H1 (cell line): ENCODE data around the gene FAM120A. TPM values are rescaled to one million over a fixed set of nuclear protein-coding genes. Genes with fewer than 3 reads are reported as not detected.

Source experiments
- CTCF ChIA-PET: fragments of 300-600 bp; sonication (Branson Sonifier 250); formaldehyde crosslinking; loops from one replicate; lab custom pipeline; 2021; ENCODE audit not compliant: partially characterized antibody; lab: Charles Lee
- POLR2A ChIA-PET: fragments of 300-600 bp; sonication (Branson Sonifier 250); formaldehyde crosslinking; loops from one replicate; lab custom pipeline; 2021; ENCODE audit warnings: inconsistent platforms; ENCODE audit not compliant: partially characterized antibody; lab: Charles Lee
- DNase-seq, 2 experiments: peaks; one replicate each; pipeline versions ENCODE4 v3.0.0 to v3.0.0-alpha.2; 2010 to 2022; ENCODE audit warnings: low spot score in 2 of 2, low read depth in 1 of 2, mixed read lengths in 1 of 2
- FAIRE-seq: peaks from 2 replicates; lab custom pipeline; 2011; peaks lifted over from hg19 to GRCh38; lab: Jason Lieb, UNC
- H2AFZ ChIP-seq: 2 replicates; pipeline ENCODE4 v1.8.1; 2012; ENCODE audit warnings: low read length, inconsistent platforms
- H2AK5ac ChIP-seq: 2 replicates; pipeline ENCODE4 v1.6.1; 2013; ENCODE audit warnings: low read depth, low read length
- H2BK120ac ChIP-seq: replicated peaks from 2 replicates; pipeline ENCODE3; 2013; ENCODE audit warnings: low read depth, low read length, inconsistent platforms
- H2BK12ac ChIP-seq: 2 replicates; pipeline ENCODE4 v1.6.1; 2013; ENCODE audit warnings: low read depth, low read length
- H2BK15ac ChIP-seq: 2 replicates; pipeline ENCODE4 v1.6.1; 2013; ENCODE audit warnings: low read length
- H2BK20ac ChIP-seq: 2 replicates; pipeline ENCODE4 v1.6.1; 2013; ENCODE audit warnings: low read length
- H2BK5ac ChIP-seq: 2 replicates; pipeline ENCODE4 v1.6.1; 2013; ENCODE audit warnings: low read depth, low read length
- H3K14ac ChIP-seq: 2 replicates; pipeline ENCODE4 v1.6.1; 2013; ENCODE audit warnings: inconsistent platforms; ENCODE audit not compliant: insufficient read length
- H3K18ac ChIP-seq: 2 replicates; pipeline ENCODE4 v1.6.1; 2013; ENCODE audit warnings: low read length; ENCODE audit errors: extremely low read depth
- H3K23ac ChIP-seq: 2 replicates; pipeline ENCODE4 v1.6.1; 2013; ENCODE audit warnings: inconsistent platforms; ENCODE audit not compliant: insufficient read length
- H3K23me2 ChIP-seq: 2 replicates; pipeline ENCODE4 v1.6.1; 2013; ENCODE audit warnings: low read depth, low read length
- H3K27ac ChIP-seq: 2 replicates; pipeline ENCODE4 v1.6.1; 2011; ENCODE audit warnings: low read depth, low read length, inconsistent platforms
- H3K27me3 ChIP-seq, 4 experiments: replicated peaks in 1 of 4; 1 replicate in 1 of 4; 2 replicates in 3 of 4; pipeline versions ENCODE4 v1.6.1 to v1.8.1; 2011 to 2013; ENCODE audit warnings: low read length in 3 of 4, mild to moderate bottlenecking in 3 of 4, inconsistent platforms in 2 of 4, mixed read lengths in 2 of 4, moderate library complexity in 1 of 4; ENCODE audit not compliant: control insufficient read depth in 3 of 4, insufficient read depth in 3 of 4; ENCODE audit errors: extremely low read depth in 1 of 4
- H3K36me3 ChIP-seq, 4 experiments: 2 replicates each; pipeline versions ENCODE4 v1.6.1 to v1.8.1; 2011 to 2013; ENCODE audit warnings: mild to moderate bottlenecking in 4 of 4, low read length in 3 of 4, moderate library complexity in 2 of 4, control low read depth in 1 of 4, inconsistent platforms in 1 of 4; ENCODE audit not compliant: insufficient read depth in 4 of 4, control insufficient read depth in 2 of 4
- H3K4ac ChIP-seq: replicated peaks from 2 replicates; pipeline ENCODE3; 2013; ENCODE audit warnings: low read length, low read depth, mixed read lengths, inconsistent platforms; ENCODE audit not compliant: insufficient read length
- H3K4me1 ChIP-seq, 4 experiments: replicated peaks in 1 of 4; 1 replicate in 1 of 4; 2 replicates in 3 of 4; pipeline versions ENCODE4 v1.6.1 to v1.8.1; 2011 to 2013; ENCODE audit warnings: low read length in 3 of 4, inconsistent platforms in 2 of 4, mixed read lengths in 1 of 4; ENCODE audit not compliant: insufficient read depth in 4 of 4, control insufficient read depth in 3 of 4
- H3K4me2 ChIP-seq, 2 experiments: 2 replicates each; pipeline versions ENCODE4 v1.6.1 to v1.8.1; 2011 to 2013; ENCODE audit warnings: low read depth in 2 of 2, low read length in 2 of 2, control low read depth in 1 of 2, inconsistent platforms in 1 of 2, mild to moderate bottlenecking in 1 of 2; ENCODE audit not compliant: insufficient read depth in 1 of 2
- H3K4me3 ChIP-seq, 4 experiments: fragments of 200-600, 300-600 bp in 1 of 4; sonication (generic), shearing (Covaris generic), sonication (Bioruptor Twin) in 1 of 4; 2 replicates each; pipeline versions ENCODE4 v1.5.1 to v1.8.1; 2011 to 2016; ENCODE audit warnings: low read length in 4 of 4, low read depth in 3 of 4, control low read depth in 2 of 4, inconsistent platforms in 2 of 4, mild to moderate bottlenecking in 2 of 4, mixed read lengths in 1 of 4, moderate library complexity in 1 of 4; ENCODE audit not compliant: insufficient read depth in 2 of 4; ENCODE audit errors: extremely low read depth in 1 of 4
- H3K56ac ChIP-seq: replicated peaks from 2 replicates; pipeline ENCODE3; 2013; ENCODE audit warnings: low read depth, mild to moderate bottlenecking, mixed read lengths, low read length, inconsistent platforms; ENCODE audit not compliant: insufficient read length
- H3K79me1 ChIP-seq: 2 replicates; pipeline ENCODE4 v1.6.1; 2013; ENCODE audit warnings: low read depth, low read length, control low read depth
- H3K79me2 ChIP-seq, 2 experiments: 2 replicates each; pipeline versions ENCODE4 v1.6.1 to v1.8.1; 2012 to 2013; ENCODE audit warnings: low read length in 2 of 2, mild to moderate bottlenecking in 2 of 2, inconsistent platforms in 1 of 2; ENCODE audit not compliant: insufficient read depth in 2 of 2, control insufficient read depth in 1 of 2
- H3K9ac ChIP-seq, 4 experiments: replicated peaks in 1 of 4; 1 replicate in 1 of 4; 2 replicates in 3 of 4; pipeline versions ENCODE4 v1.6.1 to v1.8.1; 2011 to 2013; ENCODE audit warnings: low read depth in 3 of 4, low read length in 3 of 4, control low read depth in 2 of 4, mild to moderate bottlenecking in 2 of 4, moderate library complexity in 2 of 4, inconsistent platforms in 1 of 4; ENCODE audit errors: extremely low read depth in 1 of 4
- H3K9me3 ChIP-seq, 2 experiments: 2 replicates each; pipeline versions ENCODE4 v1.6.1 to v1.8.1; 2012 to 2013; ENCODE audit warnings: mild to moderate bottlenecking in 2 of 2, moderate library complexity in 2 of 2, control low read depth in 1 of 2, inconsistent platforms in 1 of 2, low read depth in 1 of 2, low read length in 1 of 2, mixed read lengths in 1 of 2; ENCODE audit not compliant: insufficient read depth in 2 of 2
- H4K20me1 ChIP-seq, 2 experiments: replicated peaks in 1 of 2; 2 replicates each; pipeline versions ENCODE3 to v1.8.1; 2011 to 2013; ENCODE audit warnings: inconsistent platforms in 2 of 2, low read length in 2 of 2, mild to moderate bottlenecking in 1 of 2; ENCODE audit not compliant: insufficient read depth in 2 of 2, control insufficient read depth in 1 of 2
- H4K5ac ChIP-seq: 2 replicates; pipeline ENCODE4 v1.6.1; 2013; ENCODE audit warnings: low read length, low read depth, mixed read lengths, inconsistent platforms; ENCODE audit not compliant: insufficient read length
- H4K8ac ChIP-seq: 2 replicates; pipeline ENCODE4 v1.8.0; 2013; ENCODE audit warnings: mild to moderate bottlenecking, moderate library complexity, low read length, inconsistent platforms; ENCODE audit not compliant: insufficient read depth; ENCODE audit errors: extremely low read depth
- H4K91ac ChIP-seq: replicated peaks from 2 replicates; pipeline ENCODE3; 2013; ENCODE audit warnings: low read length, mixed read lengths, inconsistent platforms; ENCODE audit not compliant: insufficient read length
- CHD2 ChIP-seq: IDR thresholded peaks from 2 replicates; pipeline ENCODE4 v1.6.1; 2012; ENCODE audit warnings: low read length, improper control_type of control experiment
- CTCF ChIP-seq, 3 experiments: IDR thresholded peaks; 1 replicate in 2 of 3; 2 replicates in 1 of 3; pipeline versions ENCODE4 v1.5.1 to v1.6.1; 2011; ENCODE audit warnings: low read length in 3 of 3, mild to moderate bottlenecking in 3 of 3, inconsistent platforms in 2 of 3, low read depth in 1 of 3, moderate library complexity in 1 of 3; ENCODE audit not compliant: insufficient read depth in 1 of 3; ENCODE audit errors: control extremely low read depth in 1 of 3
- WGBS, 2 experiments: shearing (Covaris generic) in 1 of 2; methylation state at CpG; one replicate each; pipeline versions ENCODE4 v1.1.6 to v1.1.7; 2013 to 2015; ENCODE audit warnings: low lambda C conversion rate in 2 of 2, mixed read lengths in 2 of 2, inconsistent platforms in 1 of 2, low coverage in 1 of 2, missing lambda C conversion rate in 1 of 2; ENCODE audit not compliant: insufficient replicate concordance in 2 of 2, insufficient coverage in 1 of 2, insufficient read length in 1 of 2; ENCODE audit errors: extremely low coverage in 1 of 2, missing lambda C conversion rate in 1 of 2; 5-methylcytosine and 5-hydroxymethylcytosine counted together
- polyA plus RNA-seq, 7 experiments: library from polyadenylated mRNA; depleted of rRNA in 3 of 7; stranded (reverse) in 5 of 7; unstranded in 2 of 7; fragments of >200 nt in 5 of 7; fragments of 200-250 nt in 2 of 7; gene quantifications; 1 replicate in 5 of 7; 2 replicates in 1 of 7; 4 replicates in 1 of 7; pipeline versions ENCODE4 v1.2.1 to v1.2.3, GENCODE V29; 2011 to 2013; ENCODE audit warnings: missing spikeins in 2 of 7, mixed read lengths in 2 of 7
- total RNA-seq: library from RNA; stranded (reverse); fragmentation: NEBNext Ultra II Directional; extraction: Animal tissue kit (Norgen Biotek cat#: 25700); gene quantifications from 2 replicates; pipeline ENCODE4 v1.2.1, GENCODE V29; 2021

Gene FAM120A
- total and polyA plus RNA-seq, 2 of the 8 experiments (the other 6 are each of a cell fraction or from before 2014, with no cell fraction given) = 24.9 to 54.7 TPM

- Histone ChIP-seq H3K79me1 (peaks cover 3% of the 10 kb centered on the region; the same call in 1 of the 2 replicates), H3K4me1 (no peaks in the 10 kb centered on the region; a peak in 1 of 7 replicates)
- peak in 2 of 3 experiments; percentile 31 to 35; a peak in 3 of 4 replicates for TF ChIP-seq CTCF (IDR thresholded peaks at IDR 0.05; ENCODE audit: control extremely low read depth in 1 of 3, insufficient read depth in 1 of 3, low read depth in 1 of 3, low read length in 3 of 3)
- TF ChIP-seq CHD2 = no peak
Measured at GRCh38 chr9:93536874-93537273, 85.4 kb downstream of the FAM120A start.

More at GRCh38 chr9:93536874-93537273, 85.4 kb downstream of the FAM120A start:
- H3K27me3 ChIP-seq = no peaks in the 10 kb centered on the region
- no peaks in the 10 kb centered on the region; a peak in 1 of 4 replicates for H3K79me2 ChIP-seq
- no peak overlapping the region for H2BK5ac ChIP-seq
- H2BK20ac ChIP-seq = no peak overlapping the region
- no peak overlapping the region for H3K23ac ChIP-seq
- no peak overlapping the region for H2BK15ac ChIP-seq
- no peak overlapping the region for H2BK12ac ChIP-seq
- H4K8ac ChIP-seq = no peak overlapping the region
- H2BK120ac ChIP-seq = no peak overlapping the region
- H4K5ac ChIP-seq = no peak overlapping the region
- peaks cover 0 to 23% (median 2%) of the 10 kb centered on the region in 4 experiments; a peak in 4 of 8 replicates for H3K36me3 ChIP-seq
- WGBS, 2 experiments = 82% methylated on average over 9 of the region's 9 CpGs; no CpG with 5 or more reads in 1 of the 2 experiments
- no peak overlapping the region for H3K14ac ChIP-seq
- H3K23me2 ChIP-seq = no peaks in the 10 kb centered on the region
- no peak overlapping the region for H3K9ac ChIP-seq
- no peak overlapping the region for H2AFZ ChIP-seq
- no peak overlapping the region for H4K91ac ChIP-seq
- no peak overlapping the region for H3K4me3 ChIP-seq
- ChIA-PET POLR2A (no interaction called here), CTCF (no interaction called here)
- H3K18ac ChIP-seq = no peak overlapping the region
- FAIRE-seq (no peak), DNase-seq (no peak)
- no peak overlapping the region for H3K4ac ChIP-seq
- H3K4me2 ChIP-seq = no peak overlapping the region
- no peak overlapping the region for H3K56ac ChIP-seq
- no peak overlapping the region for H3K27ac ChIP-seq
- no peak overlapping the region for H2AK5ac ChIP-seq
- peaks cover 3% of the 10 kb centered on the region in 2 experiments for H4K20me1 ChIP-seq
- no peaks in the 10 kb centered on the region for H3K9me3 ChIP-seq
